HEK293 (cell line): ENCODE results near the gene IGF2R.

Experiments
- CTCF ChIA-PET: fragments of 350-600 bp; formaldehyde crosslinking; extraction: SDS; loops from one replicate; lab custom pipeline; 2021; ENCODE audit warnings: antibody characterized with exemption; lab: Yijun Ruan, JAX
- POLR2A ChIA-PET: fragments of 300-600 bp; formaldehyde crosslinking; extraction: SDS; loops from one replicate; lab custom pipeline; 2020; ENCODE audit warnings: antibody characterized with exemption, inconsistent platforms; lab: Yijun Ruan, JAX
- H3K27ac ChIP-seq: fragments of 200-500 bp; sonication (Bioruptor generic); 2 replicates; pipeline ENCODE4 v1.5.1; 2014; ENCODE audit warnings: low read depth, low read length, control low read depth, inconsistent platforms; ENCODE audit errors: extremely low read depth
- H3K36me3 ChIP-seq, 2 experiments: fragments of 200-500 bp in 1 of 2; sonication (Bioruptor generic) in 1 of 2; 1 replicate in 1 of 2; 2 replicates in 1 of 2; pipeline ENCODE4 v1.5.1; 2014 to 2017; ENCODE audit warnings: inconsistent platforms in 2 of 2, low read length in 2 of 2; ENCODE audit not compliant: control insufficient read depth in 2 of 2, insufficient read depth in 1 of 2
- H3K4me1 ChIP-seq: fragments of 200-500 bp; sonication (Bioruptor generic); 2 replicates; pipeline ENCODE4 v1.5.1; 2014; ENCODE audit warnings: mild to moderate bottlenecking, low read length, inconsistent platforms; ENCODE audit not compliant: control insufficient read depth, insufficient read depth
- H3K4me3 ChIP-seq: 2 replicates; pipeline ENCODE4 v1.5.1; 2011; ENCODE audit warnings: low read depth, mild to moderate bottlenecking, control low read depth, low read length, moderate library complexity
- H3K9me3 ChIP-seq: fragments of 200-500 bp; sonication (Bioruptor generic); 2 replicates; pipeline ENCODE4 v1.5.1; 2014; ENCODE audit warnings: low read depth, low read length, inconsistent platforms; ENCODE audit not compliant: control insufficient read depth, insufficient read depth
- KLF8 ChIP-seq: fragments of 450-650 bp; formaldehyde crosslinking; IDR thresholded peaks from 2 replicates; pipeline ENCODE4 v1.5.1; 2016; ENCODE audit warnings: missing biosample characterization, missing genetic modification characterization
- PRDM1 ChIP-seq: fragments of 450-650 bp; formaldehyde crosslinking; IDR thresholded peaks from 2 replicates; pipeline ENCODE4; 2016; ENCODE audit warnings: missing biosample characterization, missing genetic modification characterization
- WT1 ChIP-seq: fragments of 450-650 bp; formaldehyde crosslinking; IDR thresholded peaks from 2 replicates; pipeline ENCODE4 v1.5.1; 2016; ENCODE audit warnings: missing biosample characterization, missing genetic modification characterization
- ZBTB20 ChIP-seq: fragments of 450-650 bp; formaldehyde crosslinking; IDR thresholded peaks from 2 replicates; pipeline ENCODE4 v1.5.1; 2016; ENCODE audit warnings: missing biosample characterization, missing genetic modification characterization
- ZBTB8A ChIP-seq: fragments of 450-650 bp; formaldehyde crosslinking; IDR thresholded peaks from 2 replicates; pipeline ENCODE4 v1.5.1; 2016; ENCODE audit warnings: missing biosample characterization, missing genetic modification characterization
- ZNF132 ChIP-seq: fragments of 450-650 bp; formaldehyde crosslinking; IDR thresholded peaks from 2 replicates; pipeline ENCODE4 v1.5.1; 2017; ENCODE audit warnings: missing biosample characterization, missing genetic modification characterization, borderline replicate concordance
- ZNF157 ChIP-seq: fragments of 450-650 bp; formaldehyde crosslinking; IDR thresholded peaks from 2 replicates; pipeline ENCODE4 v1.5.1; 2016; ENCODE audit warnings: missing biosample characterization, missing genetic modification characterization
- ZNF223 ChIP-seq: fragments of 450-650 bp; formaldehyde crosslinking; IDR thresholded peaks from 2 replicates; pipeline ENCODE4 v1.5.1; 2016; ENCODE audit warnings: missing biosample characterization, missing genetic modification characterization
- ZNF24 ChIP-seq: fragments of 450-650 bp; formaldehyde crosslinking; IDR thresholded peaks from 2 replicates; pipeline ENCODE4 v1.5.1; 2016; ENCODE audit warnings: missing biosample characterization, missing genetic modification characterization
- ZNF311 ChIP-seq: fragments of 450-650 bp; formaldehyde crosslinking; IDR thresholded peaks from 2 replicates; pipeline ENCODE4 v1.5.1; 2017; ENCODE audit warnings: missing biosample characterization, missing genetic modification characterization, borderline replicate concordance
- ZNF37A ChIP-seq: fragments of 450-650 bp; IDR thresholded peaks from 2 replicates; pipeline ENCODE4 v1.5.1; 2018; ENCODE audit warnings: missing biosample characterization, missing genetic modification characterization
- ZNF394 ChIP-seq: fragments of 450-650 bp; formaldehyde crosslinking; IDR thresholded peaks from 2 replicates; pipeline ENCODE4 v1.5.1; 2016; ENCODE audit warnings: missing biosample characterization, missing genetic modification characterization, mild to moderate bottlenecking, moderate library complexity, borderline replicate concordance
- ZNF510 ChIP-seq: fragments of 450-650 bp; formaldehyde crosslinking; IDR thresholded peaks from 2 replicates; pipeline ENCODE4 v1.5.1; 2018; ENCODE audit warnings: mild to moderate bottlenecking, missing genetic modification characterization, missing biosample characterization; ENCODE audit not compliant: insufficient replicate concordance
- ZNF514 ChIP-seq: fragments of 450-650 bp; formaldehyde crosslinking; IDR thresholded peaks from 2 replicates; pipeline ENCODE4 v1.5.1; 2016; ENCODE audit warnings: missing biosample characterization, missing genetic modification characterization
- ZNF521 ChIP-seq: fragments of 450-650 bp; formaldehyde crosslinking; IDR thresholded peaks from 2 replicates; pipeline ENCODE4 v1.5.1; 2017; ENCODE audit warnings: missing biosample characterization, mild to moderate bottlenecking, missing genetic modification characterization
- ZNF558 ChIP-seq: fragments of 450-650 bp; formaldehyde crosslinking; IDR thresholded peaks from 2 replicates; pipeline ENCODE4 v1.5.1; 2016; ENCODE audit warnings: missing biosample characterization, missing genetic modification characterization
- ZNF658 ChIP-seq: fragments of 450-650 bp; formaldehyde crosslinking; IDR thresholded peaks from 2 replicates; pipeline ENCODE4; 2016; ENCODE audit warnings: missing biosample characterization, missing genetic modification characterization
- ZNF768 ChIP-seq: fragments of 450-650 bp; formaldehyde crosslinking; IDR thresholded peaks from 2 replicates; pipeline ENCODE4 v1.5.1; 2018; ENCODE audit warnings: missing biosample characterization, mild to moderate bottlenecking, missing genetic modification characterization
- ZNF830 ChIP-seq: fragments of 450-650 bp; IDR thresholded peaks from 2 replicates; pipeline ENCODE4 v1.5.0; 2018; ENCODE audit warnings: missing biosample characterization, missing genetic modification characterization, low read depth, mild to moderate bottlenecking, moderate library complexity
- ZSCAN30 ChIP-seq: fragments of 450-650 bp; IDR thresholded peaks from 2 replicates; pipeline ENCODE4 v1.5.1; 2018; ENCODE audit warnings: missing biosample characterization, mild to moderate bottlenecking, missing genetic modification characterization, moderate library complexity
- ZXDB ChIP-seq: fragments of 450-650 bp; formaldehyde crosslinking; IDR thresholded peaks from 2 replicates; pipeline ENCODE4 v1.5.1; 2016; ENCODE audit warnings: missing biosample characterization, missing genetic modification characterization
- TF ChIP-seq, protein P1 (sequence below): IDR thresholded peaks from 2 replicates; pipeline ENCODE4 v1.6.1; 2011; ENCODE audit warnings: mild to moderate bottlenecking, low read depth, low read length, borderline replicate concordance
- TF ChIP-seq, protein P2 (sequence below): fragments of 450-650 bp; formaldehyde crosslinking; IDR thresholded peaks from 2 replicates; pipeline ENCODE4 v1.5.1; 2016; ENCODE audit warnings: missing biosample characterization, missing genetic modification characterization
- TF ChIP-seq, protein P3 (sequence below): fragments of 450-650 bp; formaldehyde crosslinking; IDR thresholded peaks from 2 replicates; pipeline ENCODE4 v1.5.0; 2017; ENCODE audit warnings: missing biosample characterization, missing genetic modification characterization, borderline replicate concordance
- TF ChIP-seq, protein P4 (sequence below): fragments of 450-650 bp; formaldehyde crosslinking; IDR thresholded peaks from 2 replicates; pipeline ENCODE4 v1.5.1; 2016; ENCODE audit warnings: missing biosample characterization, missing genetic modification characterization, borderline replicate concordance

IGF2R gene

DNA sequence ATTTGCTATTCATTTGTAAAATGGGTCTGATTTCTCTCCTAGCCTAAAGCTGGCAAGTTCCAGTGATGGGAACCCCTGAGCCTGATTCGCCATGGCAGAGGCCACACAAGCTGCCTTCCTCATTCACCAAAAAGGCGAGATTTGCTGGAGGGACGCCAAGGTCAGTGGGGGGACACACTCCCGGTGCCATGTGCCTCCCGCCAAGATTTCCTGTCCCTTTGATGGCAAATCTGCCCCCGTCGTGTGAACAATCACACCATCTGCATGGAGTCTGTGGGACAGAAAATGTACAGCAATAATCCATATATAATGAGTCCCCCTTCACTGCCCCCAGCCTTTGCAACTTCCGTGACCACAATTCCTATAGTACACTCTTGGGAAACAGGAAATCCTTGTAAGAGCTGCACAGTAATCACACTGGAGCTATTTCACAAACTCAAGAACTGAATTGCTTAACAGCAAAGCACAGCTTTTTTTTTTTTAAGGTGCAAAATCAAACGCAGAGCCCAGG is 15.7 kb upstream of the IGF2R start:
- no peak overlapping the region for H3K27ac ChIP-seq
- TF ChIP-seq, protein P1, sequence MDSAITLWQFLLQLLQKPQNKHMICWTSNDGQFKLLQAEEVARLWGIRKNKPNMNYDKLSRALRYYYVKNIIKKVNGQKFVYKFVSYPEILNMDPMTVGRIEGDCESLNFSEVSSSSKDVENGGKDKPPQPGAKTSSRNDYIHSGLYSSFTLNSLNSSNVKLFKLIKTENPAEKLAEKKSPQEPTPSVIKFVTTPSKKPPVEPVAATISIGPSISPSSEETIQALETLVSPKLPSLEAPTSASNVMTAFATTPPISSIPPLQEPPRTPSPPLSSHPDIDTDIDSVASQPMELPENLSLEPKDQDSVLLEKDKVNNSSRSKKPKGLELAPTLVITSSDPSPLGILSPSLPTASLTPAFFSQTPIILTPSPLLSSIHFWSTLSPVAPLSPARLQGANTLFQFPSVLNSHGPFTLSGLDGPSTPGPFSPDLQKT = no peak
- TF ChIP-seq ZNF311 (tag by site-specific recombination) = no peak
- TF ChIP-seq, protein P2, sequence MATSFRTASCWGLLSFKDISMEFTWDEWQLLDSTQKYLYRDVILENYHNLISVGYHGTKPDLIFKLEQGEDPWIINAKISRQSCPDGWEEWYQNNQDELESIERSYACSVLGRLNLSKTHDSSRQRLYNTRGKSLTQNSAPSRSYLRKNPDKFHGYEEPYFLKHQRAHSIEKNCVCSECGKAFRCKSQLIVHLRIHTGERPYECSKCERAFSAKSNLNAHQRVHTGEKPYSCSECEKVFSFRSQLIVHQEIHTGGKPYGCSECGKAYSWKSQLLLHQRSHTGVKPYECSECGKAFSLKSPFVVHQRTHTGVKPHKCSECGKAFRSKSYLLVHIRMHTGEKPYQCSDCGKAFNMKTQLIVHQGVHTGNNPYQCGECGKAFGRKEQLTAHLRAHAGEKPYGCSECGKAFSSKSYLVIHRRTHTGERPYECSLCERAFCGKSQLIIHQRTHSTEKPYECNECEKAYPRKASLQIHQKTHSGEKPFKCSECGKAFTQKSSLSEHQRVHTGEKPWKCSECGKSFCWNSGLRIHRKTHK (tag by site-specific recombination) = no peak
- TF ChIP-seq ZNF768 (tag by site-specific recombination) = no peak
- no peak for TF ChIP-seq ZNF514
- TF ChIP-seq ZNF24 (tag by site-specific recombination) = no peak
- TF ChIP-seq ZNF558 = no peak
- TF ChIP-seq ZBTB20 (tag by site-specific recombination) = no peak
- TF ChIP-seq WT1 (tag by site-specific recombination) = no peak
- TF ChIP-seq ZNF510 (tag by site-specific recombination) = no peak
- no peak for TF ChIP-seq ZNF37A
- no peak for TF ChIP-seq KLF8 (tag by site-specific recombination)
- TF ChIP-seq ZSCAN30 (tag by site-specific recombination) = no peak
- TF ChIP-seq ZNF132 (tag by site-specific recombination) = no peak
- no peak for TF ChIP-seq ZNF223 (tag by site-specific recombination)
- TF ChIP-seq, protein P3, sequence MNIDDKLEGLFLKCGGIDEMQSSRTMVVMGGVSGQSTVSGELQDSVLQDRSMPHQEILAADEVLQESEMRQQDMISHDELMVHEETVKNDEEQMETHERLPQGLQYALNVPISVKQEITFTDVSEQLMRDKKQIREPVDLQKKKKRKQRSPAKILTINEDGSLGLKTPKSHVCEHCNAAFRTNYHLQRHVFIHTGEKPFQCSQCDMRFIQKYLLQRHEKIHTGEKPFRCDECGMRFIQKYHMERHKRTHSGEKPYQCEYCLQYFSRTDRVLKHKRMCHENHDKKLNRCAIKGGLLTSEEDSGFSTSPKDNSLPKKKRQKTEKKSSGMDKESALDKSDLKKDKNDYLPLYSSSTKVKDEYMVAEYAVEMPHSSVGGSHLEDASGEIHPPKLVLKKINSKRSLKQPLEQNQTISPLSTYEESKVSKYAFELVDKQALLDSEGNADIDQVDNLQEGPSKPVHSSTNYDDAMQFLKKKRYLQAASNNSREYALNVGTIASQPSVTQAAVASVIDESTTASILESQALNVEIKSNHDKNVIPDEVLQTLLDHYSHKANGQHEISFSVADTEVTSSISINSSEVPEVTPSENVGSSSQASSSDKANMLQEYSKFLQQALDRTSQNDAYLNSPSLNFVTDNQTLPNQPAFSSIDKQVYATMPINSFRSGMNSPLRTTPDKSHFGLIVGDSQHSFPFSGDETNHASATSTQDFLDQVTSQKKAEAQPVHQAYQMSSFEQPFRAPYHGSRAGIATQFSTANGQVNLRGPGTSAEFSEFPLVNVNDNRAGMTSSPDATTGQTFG (tag by site-specific recombination) = no peak
- no peak for TF ChIP-seq ZNF521 (tag by site-specific recombination)
- no peak for TF ChIP-seq ZNF658
- H3K36me3 ChIP-seq = no peaks in the 10 kb centered on the region
- no peaks in the 10 kb centered on the region for H3K9me3 ChIP-seq
- H3K4me1 ChIP-seq = no peaks in the 10 kb centered on the region
- ChIA-PET POLR2A (no interaction called here), CTCF (interaction anchor here (0.7 to 1.1 kb wide), 4 partner anchors 16 to 1234 kb away, joined by 3 to 4 read pairs (median 4); no protein-coding TSS in a partner anchor)
- H3K4me3 ChIP-seq = no peak overlapping the region

DNA sequence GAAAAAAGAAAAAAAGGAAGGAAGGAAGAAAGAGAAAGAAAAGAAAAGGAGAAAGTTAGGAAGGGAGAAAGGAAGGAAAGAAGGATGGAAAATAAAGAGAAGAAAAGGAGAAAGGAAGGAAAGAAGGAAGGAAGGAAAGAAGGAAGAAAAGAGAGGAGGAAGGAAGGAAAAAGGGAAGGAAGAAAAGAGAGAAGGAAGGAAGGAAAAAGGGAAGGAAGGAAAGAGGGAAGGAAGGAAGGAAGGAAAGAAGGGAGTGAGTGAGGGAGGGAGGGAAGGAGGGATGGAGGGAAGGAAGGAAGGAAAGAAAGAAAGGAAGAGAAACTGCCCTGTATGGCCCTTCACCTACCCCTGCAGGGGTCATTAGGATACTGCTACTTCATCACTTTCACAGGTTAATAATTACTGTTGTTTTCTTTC is 12.9 kb upstream of the IGF2R start:
- CTCF ChIA-PET = no interaction called here
- no peak overlapping the region for H3K27ac ChIP-seq
- no peaks in the 10 kb centered on the region for H3K4me1 ChIP-seq
- no peaks in the 10 kb centered on the region for H3K36me3 ChIP-seq
- POLR2A ChIA-PET = no interaction called here
- H3K4me3 ChIP-seq = no peak overlapping the region
- no peaks in the 10 kb centered on the region for H3K9me3 ChIP-seq
- TF ChIP-seq ZBTB8A (no peak), ZNF830 (tag by site-specific recombination) (no peak), ZXDB (tag by site-specific recombination) (no peak), PRDM1 (peak; percentile 98), ZNF157 (no peak), ZNF394 (tag by site-specific recombination) (no peak)
- TF ChIP-seq, protein P3 (tag by site-specific recombination) = no peak
- TF ChIP-seq, protein P4, sequence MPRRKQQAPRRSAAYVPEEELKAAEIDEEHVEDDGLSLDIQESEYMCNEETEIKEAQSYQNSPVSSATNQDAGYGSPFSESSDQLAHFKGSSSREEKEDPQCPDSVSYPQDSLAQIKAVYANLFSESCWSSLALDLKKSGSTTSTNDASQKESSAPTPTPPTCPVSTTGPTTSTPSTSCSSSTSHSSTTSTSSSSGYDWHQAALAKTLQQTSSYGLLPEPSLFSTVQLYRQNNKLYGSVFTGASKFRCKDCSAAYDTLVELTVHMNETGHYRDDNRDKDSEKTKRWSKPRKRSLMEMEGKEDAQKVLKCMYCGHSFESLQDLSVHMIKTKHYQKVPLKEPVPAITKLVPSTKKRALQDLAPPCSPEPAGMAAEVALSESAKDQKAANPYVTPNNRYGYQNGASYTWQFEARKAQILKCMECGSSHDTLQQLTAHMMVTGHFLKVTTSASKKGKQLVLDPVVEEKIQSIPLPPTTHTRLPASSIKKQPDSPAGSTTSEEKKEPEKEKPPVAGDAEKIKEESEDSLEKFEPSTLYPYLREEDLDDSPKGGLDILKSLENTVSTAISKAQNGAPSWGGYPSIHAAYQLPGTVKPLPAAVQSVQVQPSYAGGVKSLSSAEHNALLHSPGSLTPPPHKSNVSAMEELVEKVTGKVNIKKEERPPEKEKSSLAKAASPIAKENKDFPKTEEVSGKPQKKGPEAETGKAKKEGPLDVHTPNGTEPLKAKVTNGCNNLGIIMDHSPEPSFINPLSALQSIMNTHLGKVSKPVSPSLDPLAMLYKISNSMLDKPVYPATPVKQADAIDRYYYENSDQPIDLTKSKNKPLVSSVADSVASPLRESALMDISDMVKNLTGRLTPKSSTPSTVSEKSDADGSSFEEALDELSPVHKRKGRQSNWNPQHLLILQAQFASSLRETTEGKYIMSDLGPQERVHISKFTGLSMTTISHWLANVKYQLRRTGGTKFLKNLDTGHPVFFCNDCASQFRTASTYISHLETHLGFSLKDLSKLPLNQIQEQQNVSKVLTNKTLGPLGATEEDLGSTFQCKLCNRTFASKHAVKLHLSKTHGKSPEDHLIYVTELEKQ (tag by site-specific recombination) = no peak
